Mucosa of stomach (tissue), 1 donor: ENCODE data around the gene PRLH.

Source experiments
- H3K27me3 ChIP-seq: one replicate; pipeline ENCODE4 v1.7.0; 2013; ENCODE audit warnings: mild to moderate bottlenecking, low read length; ENCODE audit not compliant: control insufficient read depth, insufficient read depth
- H3K36me3 ChIP-seq: one replicate; pipeline ENCODE4 v1.7.0; 2013; ENCODE audit warnings: low read length; ENCODE audit not compliant: control insufficient read depth, insufficient read depth
- H3K4me1 ChIP-seq: one replicate; pipeline ENCODE4 v1.7.0; 2013; ENCODE audit warnings: mild to moderate bottlenecking, low read length; ENCODE audit not compliant: control insufficient read depth, insufficient read depth
- H3K4me3 ChIP-seq: one replicate; pipeline ENCODE4 v1.7.0; 2013; ENCODE audit warnings: low read length
- H3K9ac ChIP-seq: one replicate; pipeline ENCODE4 v1.7.0; 2013; ENCODE audit warnings: mild to moderate bottlenecking, low read length, moderate library complexity
- H3K9me3 ChIP-seq: one replicate; pipeline ENCODE4 v1.7.0; 2013; ENCODE audit warnings: mild to moderate bottlenecking, low read length, moderate library complexity; ENCODE audit not compliant: control insufficient read depth
- donor health status: Pancreatic carcinoma.

The PRLH gene

GRCh38 chr2:237566401-237567235, at the start of gene PRLH:
Gene PRLH (plus strand): TSS chr2:237566574. CDS start chr2:237566574, 0 bp downstream.
- no peak within 1 kb of the TSS for H3K4me3 ChIP-seq
- no peaks in the 10 kb centered on the region for H3K36me3 ChIP-seq
- H3K9me3 ChIP-seq = no peaks in the 10 kb centered on the region
- peaks cover under 1% of the 10 kb centered on the region for H3K4me1 ChIP-seq
- no peak within 1 kb of the TSS for H3K9ac ChIP-seq
- peaks cover 12% of the 10 kb centered on the region for H3K27me3 ChIP-seq

- Histone ChIP-seq H3K36me3 (peaks cover 22% of the 10 kb centered on the region), H3K9me3 (no peaks in the 10 kb centered on the region), H3K4me3 (no peak overlapping the region), H3K27me3 (no peaks in the 10 kb centered on the region), H3K4me1 (peaks cover 37% of the 10 kb centered on the region), H3K9ac (no peak overlapping the region)
These were observed 49.2 kb upstream of the PRLH start for GRCh38 chr2:237517163-237517562.

GRCh38 chr2:237517990-237518389, 48.4 kb upstream of the PRLH start:
- Histone ChIP-seq H3K27me3 (no peaks in the 10 kb centered on the region), H3K9me3 (no peaks in the 10 kb centered on the region), H3K9ac (no peak overlapping the region), H3K4me3 (no peak overlapping the region), H3K36me3 (peaks cover 17% of the 10 kb centered on the region), H3K4me1 (peaks cover 29% of the 10 kb centered on the region)

GRCh38 chr2:237519506-237520245, 46.7 kb upstream of the PRLH start:
- Histone ChIP-seq H3K4me3 (no peak overlapping the region), H3K4me1 (peaks cover 22% of the 10 kb centered on the region), H3K9ac (no peak overlapping the region), H3K36me3 (peaks cover 11% of the 10 kb centered on the region), H3K9me3 (no peaks in the 10 kb centered on the region), H3K27me3 (no peaks in the 10 kb centered on the region)

- H3K4me1 ChIP-seq = peaks cover 22% of the 10 kb centered on the region
- H3K27me3 ChIP-seq = no peaks in the 10 kb centered on the region
- peaks cover 9% of the 10 kb centered on the region for H3K36me3 ChIP-seq
- no peak overlapping the region for H3K4me3 ChIP-seq
- H3K9ac ChIP-seq = no peak overlapping the region
- H3K9me3 ChIP-seq = no peaks in the 10 kb centered on the region
These were observed 46.1 kb upstream of the PRLH start for GRCh38 chr2:237520290-237520689.

GRCh38 chr2:237524631-237525030, 41.7 kb upstream of the PRLH start:
- H3K9ac ChIP-seq = no peak overlapping the region
- H3K9me3 ChIP-seq = no peaks in the 10 kb centered on the region
- H3K27me3 ChIP-seq = no peaks in the 10 kb centered on the region
- H3K4me1 ChIP-seq = peaks cover 6% of the 10 kb centered on the region
- peaks cover 17% of the 10 kb centered on the region for H3K36me3 ChIP-seq
- H3K4me3 ChIP-seq = no peak overlapping the region

- H3K4me3 ChIP-seq = no peak overlapping the region
- H3K9me3 ChIP-seq = no peaks in the 10 kb centered on the region
- no peak overlapping the region for H3K9ac ChIP-seq
- H3K4me1 ChIP-seq = no peaks in the 10 kb centered on the region
- no peaks in the 10 kb centered on the region for H3K27me3 ChIP-seq
- H3K36me3 ChIP-seq = peaks cover 18% of the 10 kb centered on the region
These were observed 40.7 kb upstream of the PRLH start for GRCh38 chr2:237525559-237526157.

GRCh38 chr2:237527233-237527632, 39.1 kb upstream of the PRLH start:
- Histone ChIP-seq H3K4me3 (no peak overlapping the region), H3K36me3 (peaks cover 25% of the 10 kb centered on the region), H3K9ac (no peak overlapping the region)

GRCh38 chr2:237527766-237528165, 38.6 kb upstream of the PRLH start:
- no peak overlapping the region for H3K4me3 ChIP-seq
- H3K9me3 ChIP-seq = no peaks in the 10 kb centered on the region
- H3K4me1 ChIP-seq = no peaks in the 10 kb centered on the region
- peaks cover 26% of the 10 kb centered on the region for H3K36me3 ChIP-seq
- no peak overlapping the region for H3K9ac ChIP-seq
- H3K27me3 ChIP-seq = no peaks in the 10 kb centered on the region

More at GRCh38 chr2:237527233-237527632, 39.1 kb upstream of the PRLH start:
- Histone ChIP-seq H3K27me3 (no peaks in the 10 kb centered on the region), H3K9me3 (no peaks in the 10 kb centered on the region), H3K4me1 (no peaks in the 10 kb centered on the region)

- H3K4me3 ChIP-seq = no peak overlapping the region
- H3K4me1 ChIP-seq = peaks cover 12% of the 10 kb centered on the region
- no peak overlapping the region for H3K9ac ChIP-seq
- no peaks in the 10 kb centered on the region for H3K27me3 ChIP-seq
- peaks cover 36% of the 10 kb centered on the region for H3K36me3 ChIP-seq
- no peaks in the 10 kb centered on the region for H3K9me3 ChIP-seq
These were observed 36.6 kb upstream of the PRLH start for GRCh38 chr2:237529452-237530402.
